GM19467 (cell line): ENCODE data around the gene COPS6.
"Not testable (repeated sequence)": the region's sequence is repeated elsewhere in the genome, so short reads cannot be mapped to it uniquely, and the experiment has no call there.

ENCODE experiments used
- ATAC-seq: cut with Tn5 transposase; IDR thresholded peaks from one replicate; pipeline ENCODE4 v1.9.1; 2021; ENCODE audit warnings: mild to moderate bottlenecking, moderate library complexity; ENCODE audit not compliant: unreplicated experiment

COPS6 gene

DNA sequence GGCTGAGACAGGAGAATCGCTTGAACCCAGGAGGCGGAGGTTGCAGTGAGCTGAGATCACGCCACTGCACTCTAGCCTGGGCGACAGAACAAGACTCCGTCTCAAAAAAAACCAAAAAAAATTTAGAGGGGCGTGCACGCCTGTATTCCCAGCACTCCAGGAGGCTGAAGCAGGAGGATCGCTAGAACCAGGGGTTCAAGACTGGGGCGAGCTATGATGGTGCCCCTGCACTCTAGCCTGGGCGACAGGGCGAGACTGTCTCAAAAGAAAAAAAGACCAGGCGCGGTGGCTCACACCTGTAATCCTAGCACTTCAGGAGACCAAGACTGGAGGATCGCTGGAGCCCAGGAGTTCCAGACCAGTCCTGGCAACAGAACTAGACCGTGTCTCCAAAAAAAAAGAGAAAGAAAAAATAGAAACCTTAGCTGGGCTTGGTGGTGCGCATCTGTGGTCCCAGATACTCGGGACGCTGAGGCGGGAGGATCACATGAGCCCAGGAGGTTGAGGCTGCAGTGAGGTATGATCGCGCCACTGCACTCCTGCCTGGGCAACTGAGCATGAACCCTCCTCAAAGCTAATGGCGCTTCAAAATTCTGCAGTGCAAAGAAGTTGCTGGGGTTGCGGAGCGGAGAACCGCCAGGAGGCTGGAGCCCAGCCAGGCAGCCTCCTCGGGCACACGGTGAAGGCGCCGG is 37.6 kb downstream of the COPS6 start:
- peak; percentile 5 for ATAC-seq

DNA sequence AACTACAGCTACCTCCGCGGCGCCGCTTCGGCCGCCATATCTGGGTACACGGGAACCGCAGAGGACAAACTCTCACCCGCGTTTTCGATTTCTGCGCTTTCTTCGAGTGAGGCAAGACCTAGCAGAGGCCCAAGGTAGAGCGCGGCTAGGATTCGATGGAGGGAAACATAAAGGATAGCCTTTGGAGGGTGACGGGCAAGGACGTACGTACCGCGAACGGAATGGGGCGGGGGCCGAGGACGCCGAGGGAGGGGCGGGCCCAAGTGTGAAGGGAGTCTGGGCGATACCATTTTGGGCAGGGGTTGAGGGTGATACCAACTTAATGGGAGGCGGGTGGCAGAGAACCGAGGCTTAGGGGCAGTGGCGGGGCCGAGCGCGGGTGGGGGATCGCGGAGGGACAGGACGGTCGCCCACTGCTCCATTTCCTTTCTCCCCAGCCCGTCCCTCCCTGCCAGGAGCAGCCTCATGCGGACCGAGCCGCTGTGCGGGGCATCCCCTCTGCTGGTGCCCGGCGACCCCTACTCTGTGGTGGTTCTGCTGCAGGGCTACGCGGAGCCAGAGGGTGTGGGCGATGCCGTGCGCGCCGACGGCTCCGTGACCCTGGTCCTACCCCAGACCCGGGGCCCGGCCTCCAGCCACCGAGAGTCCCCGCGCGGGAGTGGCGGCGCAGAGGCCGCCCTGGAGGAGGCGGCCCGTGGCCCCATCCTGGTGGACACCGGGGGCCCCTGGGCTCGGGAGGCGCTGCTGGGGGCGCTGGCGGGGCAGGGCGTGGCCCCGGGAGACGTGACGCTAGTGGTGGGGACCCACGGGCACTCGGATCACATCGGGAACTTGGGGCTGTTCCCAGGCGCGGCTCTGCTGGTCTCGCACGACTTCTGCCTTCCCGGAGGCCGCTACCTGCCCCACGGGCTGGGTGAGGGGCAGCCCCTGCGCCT is 38.4 kb downstream of the COPS6 start, which contains the start of gene MBLAC1:
MBLAC1 (plus strand) TSS at position 37 of the 935 bp plus-strand sequence; CDS start at position 466, 429 bp downstream.
- peak; percentile 55 for ATAC-seq

DNA sequence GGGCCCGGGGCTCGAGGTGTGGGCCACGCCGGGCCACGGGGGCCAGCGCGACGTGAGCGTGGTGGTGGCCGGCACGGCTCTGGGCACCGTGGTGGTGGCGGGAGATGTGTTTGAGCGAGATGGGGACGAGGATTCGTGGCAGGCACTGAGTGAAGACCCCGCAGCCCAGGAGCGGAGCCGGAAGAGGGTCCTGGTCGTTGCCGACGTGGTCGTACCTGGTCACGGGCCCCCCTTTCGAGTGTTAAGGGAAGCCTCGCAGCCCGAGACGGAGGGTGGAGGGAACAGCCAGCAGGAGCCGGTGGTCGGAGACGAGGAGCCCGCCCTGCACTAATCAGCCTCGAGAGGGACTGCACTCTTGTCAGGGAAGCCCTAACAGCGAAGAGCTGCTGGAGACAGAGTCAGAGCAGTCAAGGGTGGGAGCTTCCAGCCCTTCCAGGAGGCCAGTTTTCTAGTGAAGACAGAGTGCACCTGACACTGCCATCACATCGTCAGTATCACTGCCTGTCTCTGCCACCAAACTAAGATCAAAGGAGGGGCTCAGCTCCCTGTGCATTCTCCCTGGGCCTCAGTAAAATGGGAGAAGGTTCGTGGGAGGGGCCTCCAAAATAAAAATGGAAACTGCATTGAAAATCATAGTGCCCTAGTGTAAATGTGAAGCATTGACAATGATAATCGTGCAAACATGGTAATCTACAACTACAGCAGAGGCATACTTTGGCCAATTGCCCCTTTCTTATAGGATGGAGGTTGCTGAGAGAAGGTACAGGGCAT is 39.3 kb downstream of the COPS6 start:
- no peak for ATAC-seq

DNA sequence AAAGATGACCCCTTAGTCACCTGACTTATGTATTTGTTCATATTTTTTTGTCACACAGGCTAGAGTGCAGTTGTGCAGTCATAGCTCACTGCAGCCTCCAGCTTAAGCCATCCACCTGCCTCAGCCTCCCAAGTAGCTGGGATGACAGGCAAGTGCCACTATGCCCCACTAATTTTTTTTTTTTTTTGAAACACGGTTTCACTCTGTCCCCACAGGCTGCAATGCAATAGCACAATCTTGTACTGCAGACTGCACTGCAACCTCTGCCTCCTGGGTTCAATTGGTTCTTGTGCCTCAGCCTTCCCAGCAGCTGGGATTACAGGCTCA is 39.8 kb downstream of the COPS6 start:
- ATAC-seq: no peak

DNA sequence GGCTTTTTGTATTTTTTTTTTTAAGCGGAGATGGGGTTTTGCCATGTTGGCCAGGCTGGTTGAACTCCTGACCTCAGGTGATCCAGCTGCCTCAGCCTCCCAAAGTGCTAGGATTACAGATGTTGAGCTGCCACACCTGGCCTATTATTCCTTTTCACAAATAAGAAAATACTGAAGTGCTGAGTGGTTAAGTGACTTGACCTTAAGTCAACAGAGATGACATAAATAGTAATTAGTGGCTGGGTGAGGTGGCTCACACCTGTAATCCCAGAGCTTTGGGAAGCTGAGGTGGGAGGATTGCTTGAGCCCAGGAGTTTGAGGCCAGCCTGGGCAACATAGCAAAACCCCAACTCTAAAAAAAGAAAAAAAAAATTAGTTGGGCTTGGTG is 41.4 kb downstream of the COPS6 start:
- ATAC-seq: not testable (repeated sequence)

DNA sequence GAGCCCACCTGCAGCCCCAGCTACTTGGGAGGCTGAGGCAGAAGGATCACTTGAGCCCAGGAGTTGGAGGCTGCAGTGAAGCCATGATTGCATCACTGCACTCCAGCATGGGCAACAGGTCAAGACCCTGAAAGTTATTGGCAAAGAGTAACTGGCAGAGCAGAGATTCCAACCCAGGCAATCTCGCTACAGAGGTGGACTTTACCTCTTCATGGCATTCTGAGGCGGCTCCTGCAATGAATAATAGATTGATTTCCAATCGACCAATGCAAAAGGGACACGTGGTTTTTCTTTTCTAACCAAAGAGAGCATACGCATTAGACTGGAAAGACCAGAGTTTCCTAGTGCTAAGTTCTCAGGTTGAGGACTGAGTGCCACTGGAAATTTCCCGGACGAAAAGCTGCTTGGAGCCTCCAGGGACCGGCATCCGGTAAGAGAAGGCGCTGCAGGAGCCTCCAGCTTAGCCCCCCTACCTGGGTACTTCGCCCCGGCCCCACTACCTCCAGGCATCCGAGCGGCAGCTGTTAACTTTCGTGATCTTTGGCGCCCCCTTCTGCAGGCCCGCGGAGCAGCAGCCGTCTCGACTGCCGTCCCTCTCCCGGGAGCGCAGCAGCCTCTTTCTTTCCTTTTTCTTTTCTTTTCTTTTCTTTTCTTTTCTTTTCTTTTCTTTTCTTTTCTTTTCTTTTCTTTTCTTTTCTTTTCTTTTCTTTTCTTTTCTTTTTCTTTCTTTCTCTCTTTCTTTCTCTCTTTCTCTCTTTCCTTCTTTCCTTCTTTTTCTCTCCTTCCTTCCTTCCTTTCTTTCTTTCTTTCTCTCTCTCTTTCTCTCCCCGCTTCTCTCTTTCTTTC is 42.1 kb downstream of the COPS6 start:
- no peak for ATAC-seq

DNA sequence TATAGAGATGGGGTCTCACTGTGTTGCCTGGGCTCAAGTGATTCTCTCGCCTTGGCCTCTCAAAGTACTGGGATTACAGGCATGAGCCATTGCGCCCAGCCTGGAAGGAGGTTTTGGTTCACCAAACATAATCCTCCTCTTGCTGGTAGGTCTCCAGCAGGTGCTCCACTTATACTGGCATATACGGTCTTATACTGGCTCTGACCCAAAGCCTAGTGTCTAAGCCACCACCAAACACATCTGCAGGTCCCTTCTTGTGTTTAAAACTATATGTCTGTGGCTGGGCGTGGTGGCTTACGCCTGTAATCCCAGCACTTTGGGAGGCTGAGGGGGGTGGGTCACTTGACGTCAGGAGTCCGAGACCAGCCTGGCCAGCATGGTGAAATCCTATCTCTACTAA is 43.4 kb downstream of the COPS6 start:
- no peak for ATAC-seq

DNA sequence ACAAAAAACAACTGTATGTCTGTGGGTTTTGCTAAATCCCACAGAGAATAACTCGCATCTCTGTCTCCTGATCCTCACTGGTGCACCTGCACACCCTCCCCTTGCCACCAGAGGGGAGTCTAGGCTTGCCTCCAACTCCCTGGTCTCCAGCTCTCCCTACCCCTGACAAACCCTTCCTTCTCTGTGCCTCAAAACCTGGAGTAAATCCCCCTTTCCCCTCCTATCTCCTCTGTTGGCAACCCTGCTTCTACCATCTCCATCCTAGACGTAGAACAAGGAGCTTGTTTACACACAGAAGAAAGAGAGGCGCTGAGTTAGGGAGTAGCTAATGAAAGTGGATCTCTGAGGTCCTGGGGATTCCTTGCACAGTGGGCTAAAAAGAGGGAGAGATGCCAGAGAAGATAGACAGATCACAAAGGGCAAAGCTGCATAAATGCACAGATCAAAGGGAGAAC is 44.0 kb downstream of the COPS6 start:
- ATAC-seq: peak; percentile 50

DNA sequence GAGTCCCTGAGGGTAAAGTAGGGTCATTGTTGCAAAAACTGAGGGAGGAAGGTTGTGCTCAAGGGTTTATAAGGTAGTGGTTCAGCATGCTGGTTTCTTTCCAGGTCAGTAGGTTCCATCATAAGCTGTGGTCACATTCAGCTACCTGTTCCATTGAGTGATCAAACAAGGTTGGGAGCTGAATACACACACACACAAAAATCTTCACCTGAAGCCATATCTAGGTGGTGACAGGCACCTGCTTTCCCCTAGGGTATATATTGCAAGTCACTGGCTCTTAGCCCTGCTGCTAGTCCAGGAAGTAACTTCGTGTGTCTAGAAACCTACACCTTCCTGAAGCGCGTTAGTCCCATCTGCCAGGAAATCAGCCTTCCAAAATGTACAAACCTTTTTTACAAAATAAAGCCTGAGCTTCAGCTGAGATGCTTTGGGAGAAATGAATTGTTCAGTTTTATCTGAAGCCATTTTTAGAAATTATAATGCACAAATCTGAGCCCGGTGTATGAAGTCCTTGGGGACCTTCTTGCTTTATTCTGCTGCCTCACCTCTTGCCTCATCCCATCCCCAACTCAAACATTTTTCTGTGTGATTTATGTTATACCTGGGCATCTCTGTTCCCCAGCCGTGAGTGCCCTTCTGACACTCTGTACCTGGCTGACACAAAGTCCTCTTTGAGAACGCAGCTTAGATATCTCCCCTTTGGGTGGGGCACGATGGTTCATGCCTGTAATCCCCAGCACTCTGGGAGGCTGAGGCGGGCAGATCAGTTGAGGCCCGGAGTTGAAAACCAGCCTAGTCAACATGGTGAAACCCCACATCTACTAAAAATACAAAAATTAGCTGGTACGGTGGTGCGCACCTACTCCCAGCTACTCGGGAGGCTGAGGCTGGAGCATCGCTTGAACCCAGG is 49.3 kb downstream of the COPS6 start:
- ATAC-seq: no peak

DNA sequence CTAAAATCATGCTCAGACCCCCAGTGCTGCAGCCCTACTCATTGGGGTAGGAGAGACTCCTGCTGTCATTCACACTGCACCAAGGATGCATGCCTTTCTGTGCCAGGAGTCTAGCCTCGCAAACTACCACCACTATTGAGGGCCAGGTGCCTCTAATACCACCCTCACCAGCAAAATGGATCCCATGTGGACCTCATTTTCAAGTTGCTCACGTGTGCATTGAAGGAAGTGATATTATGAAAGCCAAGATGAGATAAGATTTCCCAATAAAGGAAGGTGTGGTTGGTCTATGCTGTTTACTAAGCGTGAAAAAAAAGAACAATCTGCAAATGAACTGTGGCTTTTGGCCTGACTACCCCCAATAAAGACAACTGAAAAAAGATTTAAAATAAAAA is 52.8 kb downstream of the COPS6 start:
- ATAC-seq: no peak
